Measurements from ENCODE around the gene LPIN1.

The LPIN1 gene

DNA sequence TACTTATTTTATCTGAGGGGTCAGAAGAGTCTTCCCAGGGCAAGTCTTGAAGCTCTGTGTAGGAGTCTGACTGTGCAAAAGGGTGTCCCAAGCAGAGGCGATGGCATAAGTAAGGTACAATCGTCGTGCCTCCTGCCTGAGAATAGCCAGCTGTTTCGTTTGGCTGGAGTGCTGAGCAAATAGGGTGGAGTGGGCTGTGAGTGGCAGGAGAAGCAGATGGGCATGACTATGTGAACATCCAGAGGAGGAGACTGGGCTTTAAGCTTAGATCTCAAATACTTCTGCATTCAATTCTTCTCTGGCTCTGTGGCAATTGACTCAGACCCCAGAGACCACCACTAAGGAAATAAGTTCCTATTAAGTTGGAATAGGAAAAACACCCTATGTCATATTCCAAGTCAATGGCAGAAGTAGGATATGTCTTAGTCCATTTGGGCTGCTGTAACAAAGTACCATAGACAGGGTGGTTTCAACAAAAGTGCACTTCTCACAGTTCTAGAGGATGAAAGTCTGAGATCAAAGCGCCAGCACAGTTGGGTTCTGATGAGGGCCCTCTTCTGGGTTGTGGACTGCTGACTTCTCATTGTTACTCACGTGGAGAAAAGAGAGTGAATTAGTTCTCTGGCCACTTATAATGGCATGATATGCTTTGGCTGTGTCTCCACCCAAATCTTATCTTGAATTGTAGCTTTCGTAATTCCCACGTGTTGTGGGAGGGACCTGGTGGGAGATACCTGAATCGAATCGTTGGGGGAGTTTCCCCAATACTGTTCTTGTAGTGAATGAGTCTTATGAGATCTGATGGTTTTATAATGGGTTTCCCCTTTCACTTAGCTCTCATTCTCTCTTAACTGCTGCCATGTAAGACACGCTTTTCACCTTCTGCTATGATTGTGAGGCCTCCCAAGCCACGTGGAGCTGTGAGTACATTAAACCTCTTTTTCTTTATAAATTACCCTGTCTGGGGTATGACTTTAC lies 120.2 kb downstream of the LPIN1 start:
- DNase-seq (ENCODE audit: low spot score) = no peak

- DNase-seq (ENCODE audit: low spot score) = no peak
Observed at GRCh38 chr2:11867926-11868325, 121.5 kb downstream of the LPIN1 start.

GRCh38 chr2:11869391-11869991 lies 123.1 kb downstream of the LPIN1 start:
- DNase-seq (ENCODE audit: low spot score) = no peak

GRCh38 chr2:11870064-11870463 lies 123.6 kb downstream of the LPIN1 start:
- no peak for DNase-seq (ENCODE audit: low spot score)

GRCh38 chr2:11870584-11870983 lies 124.2 kb downstream of the LPIN1 start:
- no peak for DNase-seq (ENCODE audit: low spot score)

GRCh38 chr2:11871421-11871820 lies 125.0 kb downstream of the LPIN1 start:
- no peak for DNase-seq (ENCODE audit: low spot score)

- DNase-seq (ENCODE audit: low spot score) = no peak
Observed at GRCh38 chr2:11872247-11872947, 126.0 kb downstream of the LPIN1 start.

- DNase-seq (ENCODE audit: low spot score) = no peak
Observed at GRCh38 chr2:11872948-11873269, 126.5 kb downstream of the LPIN1 start.

DNA sequence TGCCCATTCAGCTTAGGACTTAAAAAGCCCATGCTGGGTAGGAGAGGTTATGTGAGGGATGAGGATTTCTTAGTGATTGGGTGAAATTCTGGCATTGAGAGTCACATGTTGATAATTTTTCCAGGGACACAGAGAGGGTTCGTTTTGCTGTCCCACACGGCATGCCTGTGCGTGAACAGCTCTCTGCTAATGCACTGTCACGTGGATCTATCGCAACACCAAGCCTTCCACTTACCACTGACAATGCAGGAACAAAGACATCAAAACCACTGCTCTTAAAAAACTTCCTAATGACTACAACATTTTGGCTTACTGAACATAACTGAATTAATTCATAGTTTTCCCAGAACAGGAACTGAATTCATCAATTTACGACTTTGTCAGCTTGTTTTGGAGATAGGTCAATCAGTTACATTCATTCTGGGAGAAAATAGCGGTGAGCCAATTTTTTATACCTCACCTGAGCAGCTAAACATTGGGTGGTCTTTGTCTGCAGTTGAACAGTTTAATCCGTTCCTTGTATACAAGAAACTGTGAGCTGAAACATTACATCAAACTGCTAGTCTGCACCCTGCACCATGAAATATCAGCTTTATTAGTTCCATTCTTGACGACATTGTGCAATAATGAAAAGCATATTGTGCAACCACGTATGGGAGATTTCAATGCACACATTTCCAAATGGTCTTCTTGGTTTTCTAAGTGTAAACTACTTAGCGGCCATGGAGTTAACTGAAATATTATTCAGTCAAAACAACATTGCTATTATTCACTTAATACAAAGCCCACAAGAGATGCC lies 127.1 kb downstream of the LPIN1 start:
- no peak for DNase-seq (ENCODE audit: low spot score)

DNA sequence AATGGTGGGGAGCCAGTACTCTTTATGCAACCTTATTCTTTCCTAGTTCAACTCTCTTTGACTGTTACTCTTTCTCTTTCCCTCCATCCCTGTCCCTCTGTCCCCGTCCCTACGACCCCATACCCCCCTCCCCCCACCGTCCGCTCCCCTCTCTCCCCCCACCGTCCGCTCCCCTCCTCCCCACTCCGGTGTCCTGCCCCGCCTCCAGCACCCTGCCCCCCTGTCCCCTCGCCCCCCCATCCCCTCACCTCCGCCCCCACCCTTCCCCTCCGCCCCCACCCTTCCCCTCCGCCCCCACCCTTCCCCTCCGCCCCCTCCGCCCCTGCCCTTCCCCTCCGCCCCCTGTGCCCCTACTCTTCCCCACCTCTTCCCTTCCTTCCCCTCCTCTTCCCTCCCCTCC lies 128.4 kb downstream of the LPIN1 start:
- DNase-seq (ENCODE audit: low spot score) = no peak

DNA sequence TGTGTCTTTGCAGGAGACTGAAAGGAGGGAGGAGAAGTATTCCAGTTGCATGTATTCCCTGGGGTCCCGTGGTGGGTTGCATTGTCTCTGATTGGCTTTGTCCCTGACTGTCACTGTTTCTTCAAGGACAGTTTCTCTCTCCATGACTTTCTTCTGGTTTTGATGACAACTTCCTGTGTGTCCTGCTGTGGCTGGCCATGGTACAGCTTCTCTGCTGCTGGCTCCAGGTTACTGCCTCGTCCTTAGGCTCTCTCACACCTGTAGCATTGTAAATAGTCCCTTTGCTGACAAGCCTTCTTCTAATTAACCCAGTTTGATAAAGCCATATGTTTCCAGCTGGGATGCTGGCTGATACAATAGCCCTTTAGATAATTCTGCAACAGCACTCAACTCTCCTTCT lies 129.0 kb downstream of the LPIN1 start:
- DNase-seq (ENCODE audit: low spot score) = no peak

- no peak for DNase-seq (ENCODE audit: low spot score)
Observed at GRCh38 chr2:11876436-11876835, 130.0 kb downstream of the LPIN1 start.

- no peak for DNase-seq (ENCODE audit: low spot score)
Observed at GRCh38 chr2:11876889-11877288, 130.5 kb downstream of the LPIN1 start.
